Activated gamma-delta T cell treated with Interleukin-2 at 50 U/mL for 16 hours (primary cell): ENCODE data around the gene SIK1.

Source experiments
- DNase-seq: peaks from one replicate; pipeline ENCODE4 v3.0.0-alpha.2; 2020

Gene SIK1

DNA sequence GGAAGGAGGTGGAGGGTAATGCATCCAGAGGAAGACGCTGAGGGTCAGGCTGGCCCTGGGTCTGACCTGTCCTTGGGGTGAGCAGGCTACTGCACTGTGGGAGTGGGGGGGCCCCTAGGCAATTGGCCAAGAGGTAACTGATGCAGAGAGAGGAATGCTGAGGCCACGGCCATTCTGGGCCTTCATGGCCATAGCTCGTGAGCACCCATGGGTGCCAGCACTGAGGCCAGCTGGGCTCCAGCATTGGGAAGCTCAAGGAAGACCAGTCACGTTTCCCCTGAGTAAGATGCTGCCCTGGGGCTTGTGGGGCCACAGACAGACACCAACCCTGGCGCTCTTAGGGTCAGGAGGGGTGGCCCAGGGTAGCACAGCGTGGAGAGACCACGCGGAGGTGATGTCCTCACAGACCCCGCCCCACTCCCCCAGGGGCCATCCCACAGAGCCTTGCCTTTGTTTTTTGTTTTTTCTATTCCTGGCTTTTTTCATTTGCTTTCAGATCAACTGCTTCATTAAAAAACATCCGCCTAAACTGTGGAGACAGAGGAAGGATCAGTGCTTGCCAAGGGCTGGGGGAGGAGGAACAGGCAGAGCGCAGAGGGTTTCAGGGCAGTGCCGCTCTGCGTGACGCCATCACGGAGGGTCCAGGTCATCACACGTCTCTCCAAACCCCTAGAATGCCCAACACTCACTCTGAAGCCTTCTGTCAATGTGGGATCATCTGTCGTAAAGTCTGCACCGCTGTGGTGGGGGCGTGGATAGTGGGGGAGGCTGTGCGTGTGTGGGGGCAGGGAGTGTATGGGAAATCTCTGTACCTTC lies 61.1 kb downstream of the SIK1 start:
- no peak for DNase-seq

DNA sequence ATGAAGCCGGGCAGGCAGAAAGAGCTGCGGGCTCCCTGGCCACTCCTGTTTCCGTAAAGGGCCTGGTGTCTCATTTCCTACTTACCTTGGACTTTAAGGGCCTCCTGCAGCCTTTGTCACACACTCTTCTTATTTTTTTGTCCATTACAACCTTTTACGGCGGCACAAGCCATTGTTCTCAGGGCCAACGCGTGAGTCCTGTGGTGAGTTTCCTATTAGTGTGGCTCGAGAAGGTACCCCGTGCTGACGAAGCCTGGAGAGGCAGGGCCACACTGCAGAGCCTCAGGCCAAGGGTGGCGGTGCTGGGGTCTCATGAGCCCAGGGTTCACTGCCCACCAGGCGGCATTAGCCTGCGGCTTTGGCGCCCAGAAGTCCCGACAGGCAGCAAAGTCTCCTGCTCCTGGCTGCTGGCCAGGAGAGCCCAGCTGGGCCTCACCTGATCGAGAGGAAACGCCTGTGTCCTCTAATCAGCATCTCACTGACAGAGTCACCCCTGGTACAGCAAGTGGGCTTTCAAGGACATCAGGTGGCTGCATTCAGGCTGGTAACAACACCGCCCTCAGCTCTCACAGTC lies 62.0 kb downstream of the SIK1 start:
- no peak for DNase-seq
